Natural killer cell (primary cell): ENCODE results near the gene BICDL1. TPM values are rescaled to one million over a fixed set of nuclear protein-coding genes. Genes with fewer than 3 reads are reported as not detected.

Experiments used
- ATAC-seq, 3 donors: fragments of 150-1000 bp in 2 of 3; fragments of 200-7000 bp in 1 of 3; cut with Tn5 transposase; 1 replicate in 1 of 3; 2 replicates in 2 of 3; pipeline ENCODE4 v1.10.0; 2021; ENCODE audit warnings: mild to moderate bottlenecking in 2 of 3, moderate library complexity in 2 of 3
- DNase-seq, 2 donors: peaks; one replicate each; pipeline versions ENCODE4 v3.0.0 to v3.0.0-alpha.2; 2013 to 2021; ENCODE audit warnings: mixed read lengths in 1 of 2
- H3K27ac ChIP-seq: one replicate; pipeline ENCODE4 v1.5.1; 2013; ENCODE audit warnings: mild to moderate bottlenecking, low read length
- H3K27me3 ChIP-seq: one replicate; pipeline ENCODE4 v1.6.1; 2013; ENCODE audit warnings: low read length; ENCODE audit not compliant: control insufficient read depth, insufficient read depth
- H3K36me3 ChIP-seq: one replicate; pipeline ENCODE4 v1.6.1; 2013; ENCODE audit warnings: low read length; ENCODE audit not compliant: control insufficient read depth, insufficient read depth
- H3K4me1 ChIP-seq: one replicate; pipeline ENCODE4 v1.6.1; 2013; ENCODE audit warnings: low read length; ENCODE audit not compliant: control insufficient read depth, insufficient read depth
- H3K4me3 ChIP-seq: one replicate; pipeline ENCODE4 v1.5.1; 2013; ENCODE audit warnings: low read length
- H3K9me3 ChIP-seq: one replicate; pipeline ENCODE4 v1.6.1; 2013; ENCODE audit warnings: low read length; ENCODE audit not compliant: control insufficient read depth, insufficient read depth
- H3K27ac Mint-ChIP-seq, 2 donors: one replicate each; pipeline ENCODE4 v1.8.0; 2022; ENCODE audit warnings: mild to moderate bottlenecking in 2 of 2, mixed read lengths in 2 of 2, moderate library complexity in 1 of 2
- H3K27me3 Mint-ChIP-seq, 2 donors: one replicate each; pipeline ENCODE4 v1.8.0; 2022; ENCODE audit warnings: low read depth in 2 of 2, mixed read lengths in 2 of 2
- H3K36me3 Mint-ChIP-seq: one replicate; pipeline ENCODE4 v1.8.0; 2022; ENCODE audit warnings: mixed read lengths
- H3K4me1 Mint-ChIP-seq, 2 donors: one replicate each; pipeline ENCODE4 v1.8.0; 2022; ENCODE audit warnings: mixed read lengths in 2 of 2
- H3K4me3 Mint-ChIP-seq: one replicate; pipeline ENCODE4 v1.8.0; 2022; ENCODE audit warnings: mild to moderate bottlenecking, moderate library complexity, mixed read lengths
- H3K9me3 Mint-ChIP-seq, 2 donors: one replicate each; pipeline ENCODE4 v1.8.0; 2022; ENCODE audit warnings: mixed read lengths in 2 of 2
- CTCF ChIP-seq: fragments of 200-600 bp; IDR thresholded peaks from one replicate; pipeline ENCODE4 v1.8.0; 2022; ENCODE audit warnings: antibody characterized with exemption
- WGBS: methylation state at CpG from one replicate; pipeline ENCODE4 v1.1.7; 2013; ENCODE audit warnings: missing lambda C conversion rate; ENCODE audit not compliant: insufficient coverage; 5-methylcytosine and 5-hydroxymethylcytosine counted together
- intact Hi-C: fragments of 100-400 bp; cut with micrococcal nuclease; formaldehyde crosslinking; loops from one replicate; pipeline ENCODE4 v1.14.2; 2022
- total RNA-seq, 4 donors: library from RNA; stranded (reverse); fragments of 120-200 nt in 1 of 4; gene quantifications; one replicate each; pipeline versions ENCODE4 v1.2.3 to v1.2.4, GENCODE V29; 2013 to 2022

Gene BICDL1
- total RNA-seq, 3 donors from 2014 or later (not counting 1 experiment from before 2014, with no cell fraction given) = 29.3 to 37.1 (median 34.3) TPM

GRCh38 chr12:120116441-120116791 is 127.4 kb downstream of the BICDL1 start, which contains the start of gene RAB35:
RAB35 (minus strand) TSS chr12:120116753; CDS start chr12:120116650, 103 bp downstream.
- Mint-ChIP-seq H3K9me3 (no peaks in the 10 kb centered on the region), H3K36me3 (no peaks in the 10 kb centered on the region), H3K27ac (peak within 1 kb of the TSS; percentile 23 to 87), H3K4me3 (peak within 1 kb of the TSS; percentile 95), H3K27me3 (no peaks in the 10 kb centered on the region), H3K4me1 (peaks cover 49 to 56% of the 10 kb centered on the region in 2 donors)
- Histone ChIP-seq H3K4me3 (peak within 1 kb of the TSS; percentile 88), H3K4me1 (peaks cover 51% of the 10 kb centered on the region), H3K27me3 (no peaks in the 10 kb centered on the region), H3K27ac (peak within 1 kb of the TSS; percentile 85), H3K36me3 (no peaks in the 10 kb centered on the region), H3K9me3 (no peaks in the 10 kb centered on the region)
- WGBS = 0% methylated on average over 50 of the region's 50 CpGs
- no peak for ATAC-seq
- no peak for TF ChIP-seq CTCF
- DNase-seq = no peak
- intact Hi-C loops = loop anchor here (5.0 kb wide), 1 partner anchor 86 kb away; the partner anchor contains the start of gene RPLP0

GRCh38 chr12:120116792-120117651 is 128.0 kb downstream of the BICDL1 start:
- Histone ChIP-seq H3K36me3 (no peaks in the 10 kb centered on the region), H3K27ac (peak overlapping the region; percentile 85), H3K27me3 (no peaks in the 10 kb centered on the region), H3K9me3 (no peaks in the 10 kb centered on the region), H3K4me3 (peak overlapping the region; percentile 88), H3K4me1 (peaks cover 45% of the 10 kb centered on the region)
- peak; percentile 95 to 97 for DNase-seq
- H3K27ac Mint-ChIP-seq = peak overlapping the region; percentile 23 to 87
- peaks cover 43 to 50% of the 10 kb centered on the region in 2 donors for H3K4me1 Mint-ChIP-seq
- intact Hi-C loops = loop anchor here (5.0 kb wide), 1 partner anchor 85 kb away; the partner anchor contains the start of gene RPLP0
- H3K27me3 Mint-ChIP-seq = no peaks in the 10 kb centered on the region
- peak; percentile 82 to 92 (median 86) for ATAC-seq
- H3K36me3 Mint-ChIP-seq = no peaks in the 10 kb centered on the region
- peak overlapping the region; percentile 95 for H3K4me3 Mint-ChIP-seq
- no peaks in the 10 kb centered on the region for H3K9me3 Mint-ChIP-seq
- no peak for TF ChIP-seq CTCF
- WGBS = under 1% methylated on average over 91 of the region's 91 CpGs

- Histone ChIP-seq H3K27ac (peak overlapping the region; percentile 85), H3K36me3 (no peaks in the 10 kb centered on the region), H3K4me1 (peaks cover 37% of the 10 kb centered on the region), H3K9me3 (no peaks in the 10 kb centered on the region), H3K4me3 (peak overlapping the region; percentile 88), H3K27me3 (no peaks in the 10 kb centered on the region)
- H3K9me3 Mint-ChIP-seq = no peaks in the 10 kb centered on the region
- no peaks in the 10 kb centered on the region for H3K27me3 Mint-ChIP-seq
- no peak for ATAC-seq
- intact Hi-C loops = loop anchor here (5.0 kb wide), 1 partner anchor 84 kb away; the partner anchor contains the start of gene RPLP0
- no peak for DNase-seq
- H3K27ac Mint-ChIP-seq = peak overlapping the region; percentile 23 to 87
- H3K4me3 Mint-ChIP-seq = peak overlapping the region; percentile 95
- peaks cover 38 to 41% of the 10 kb centered on the region in 2 donors for H3K4me1 Mint-ChIP-seq
- no peak for TF ChIP-seq CTCF
- 52% methylated on average over 5 of the region's 7 CpGs for WGBS
- H3K36me3 Mint-ChIP-seq = no peaks in the 10 kb centered on the region
Measured at GRCh38 chr12:120117961-120118320, 128.9 kb downstream of the BICDL1 start.
